ENCODE measurements around the gene CYP4F12. TPM values are rescaled to one million over a fixed set of nuclear protein-coding genes. Genes with fewer than 3 reads are reported as not detected.

Gene CYP4F12
- total RNA-seq, 4 donors from 2014 or later, result 0.71 to 2.8 (median 1.3) TPM

DNA sequence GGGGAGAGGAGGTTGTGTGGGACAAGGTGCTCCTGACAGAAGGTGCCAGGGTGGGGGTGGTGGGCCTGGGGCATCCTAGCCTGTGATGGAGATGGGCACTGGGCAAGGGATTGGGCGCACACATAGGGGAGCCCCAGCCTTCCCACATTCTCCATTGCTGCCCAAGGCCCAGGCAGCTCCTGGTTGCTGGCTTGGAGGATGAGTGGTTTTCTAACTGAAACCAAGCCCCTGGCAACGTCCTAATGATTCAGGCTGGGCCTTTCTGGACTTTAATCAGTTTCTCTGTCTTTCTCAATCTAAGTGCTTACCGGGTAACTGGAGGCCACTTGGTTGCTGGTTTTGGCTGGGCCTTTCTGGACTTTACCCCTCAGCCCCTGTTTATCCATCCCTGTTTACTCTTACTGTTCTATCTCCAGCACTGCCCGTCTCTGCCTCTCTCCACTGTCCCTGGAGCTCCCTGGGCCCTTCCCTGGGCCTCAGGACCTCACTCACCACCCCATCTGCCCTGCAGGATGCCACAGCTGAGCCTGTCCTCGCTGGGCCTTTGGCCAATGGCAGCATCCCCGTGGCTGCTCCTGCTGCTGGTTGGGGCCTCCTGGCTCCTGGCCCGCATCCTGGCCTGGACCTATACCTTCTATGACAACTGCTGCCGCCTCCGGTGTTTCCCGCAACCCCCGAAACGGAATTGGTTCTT, 31.8 kb upstream of the CYP4F12 start:
- Histone ChIP-seq H3K9me3 (no peaks in the 10 kb centered on the region), H3K36me3 (no peaks in the 10 kb centered on the region), H3K4me3 (no peak overlapping the region), H3K4me1 (no peaks in the 10 kb centered on the region), H3K27ac (no peak overlapping the region), H3K27me3 (no peaks in the 10 kb centered on the region)
- ATAC-seq (no peak), DNase-seq (no peak)
- in situ Hi-C loops (cut with MboI; ENCODE audit: low sequenced_read_pairs in 4 of 4) (no loop called here), intact Hi-C loops (cut with DNase I; ENCODE audit: low total_unique reads) (no loop called here)
- TF ChIP-seq, protein P1, sequence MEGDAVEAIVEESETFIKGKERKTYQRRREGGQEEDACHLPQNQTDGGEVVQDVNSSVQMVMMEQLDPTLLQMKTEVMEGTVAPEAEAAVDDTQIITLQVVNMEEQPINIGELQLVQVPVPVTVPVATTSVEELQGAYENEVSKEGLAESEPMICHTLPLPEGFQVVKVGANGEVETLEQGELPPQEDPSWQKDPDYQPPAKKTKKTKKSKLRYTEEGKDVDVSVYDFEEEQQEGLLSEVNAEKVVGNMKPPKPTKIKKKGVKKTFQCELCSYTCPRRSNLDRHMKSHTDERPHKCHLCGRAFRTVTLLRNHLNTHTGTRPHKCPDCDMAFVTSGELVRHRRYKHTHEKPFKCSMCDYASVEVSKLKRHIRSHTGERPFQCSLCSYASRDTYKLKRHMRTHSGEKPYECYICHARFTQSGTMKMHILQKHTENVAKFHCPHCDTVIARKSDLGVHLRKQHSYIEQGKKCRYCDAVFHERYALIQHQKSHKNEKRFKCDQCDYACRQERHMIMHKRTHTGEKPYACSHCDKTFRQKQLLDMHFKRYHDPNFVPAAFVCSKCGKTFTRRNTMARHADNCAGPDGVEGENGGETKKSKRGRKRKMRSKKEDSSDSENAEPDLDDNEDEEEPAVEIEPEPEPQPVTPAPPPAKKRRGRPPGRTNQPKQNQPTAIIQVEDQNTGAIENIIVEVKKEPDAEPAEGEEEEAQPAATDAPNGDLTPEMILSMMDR (IDR thresholded peaks at IDR 0.05 in 4 of 5, conservative IDR thresholded peaks at IDR 0.05 in 1 of 5), result no peak
- TF ChIP-seq POLR2A (IDR thresholded peaks at IDR 0.05), result no peak

DNA sequence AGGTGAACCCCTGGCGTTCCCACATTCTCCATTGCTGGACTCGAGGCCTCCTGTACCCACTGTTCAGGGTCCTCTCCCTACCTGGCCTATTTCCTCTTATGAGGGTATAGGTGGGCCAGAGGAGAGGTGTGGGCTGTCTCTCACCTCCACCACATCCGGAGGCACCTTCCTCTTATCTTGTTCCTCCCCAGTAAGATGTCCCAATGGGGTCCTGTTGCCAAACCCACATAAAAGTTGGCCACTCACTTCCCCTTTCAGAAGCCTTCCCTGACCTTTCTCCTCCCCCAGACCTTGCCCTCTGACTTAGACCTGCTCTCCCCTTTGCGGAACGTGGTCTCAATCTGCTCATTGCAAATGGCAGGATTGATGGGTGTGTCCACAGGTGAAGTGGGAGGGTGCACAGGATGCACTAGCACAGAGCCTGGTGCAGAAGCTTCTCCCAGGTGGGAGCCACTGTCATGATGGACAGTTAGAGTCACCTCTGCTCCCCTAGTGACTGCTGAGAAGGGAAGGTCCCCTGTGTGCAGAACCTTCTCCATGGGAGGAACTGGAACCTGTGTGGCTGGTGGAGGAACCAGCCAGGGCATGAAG, 30.9 kb upstream of the CYP4F12 start:
- intact Hi-C loops (cut with DNase I; ENCODE audit: low total_unique reads), result no loop called here
- Histone ChIP-seq H3K4me1 (no peaks in the 10 kb centered on the region), H3K9me3 (no peaks in the 10 kb centered on the region), H3K27me3 (no peaks in the 10 kb centered on the region), H3K36me3 (no peaks in the 10 kb centered on the region), H3K27ac (no peak overlapping the region), H3K4me3 (no peak overlapping the region)
- TF ChIP-seq POLR2A (IDR thresholded peaks at IDR 0.05), result no peak
- TF ChIP-seq, protein P1 (IDR thresholded peaks at IDR 0.05 in 4 of 5, conservative IDR thresholded peaks at IDR 0.05 in 1 of 5), result no peak
- in situ Hi-C loops (cut with MboI; ENCODE audit: low sequenced_read_pairs in 4 of 4), result no loop called here
- DNase-seq (no peak), ATAC-seq (no peak)

DNA sequence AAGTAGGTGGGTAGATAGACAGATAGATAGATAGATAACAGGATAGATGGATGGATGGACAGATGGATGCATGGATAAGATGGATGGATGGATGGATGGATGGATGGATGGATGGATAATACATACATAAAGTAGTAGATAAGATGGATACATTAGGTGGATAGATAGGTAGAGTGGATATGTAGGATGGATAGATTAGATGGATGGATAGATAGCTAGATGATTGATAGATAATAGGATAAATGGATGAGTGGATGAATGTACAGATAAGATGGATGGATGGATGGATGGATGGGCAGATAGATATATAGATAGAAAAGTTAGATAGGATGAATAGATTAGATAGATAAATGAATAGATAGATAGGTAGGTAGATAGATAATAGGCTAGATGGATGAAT, 30.1 kb upstream of the CYP4F12 start:
- in situ Hi-C loops (cut with MboI; ENCODE audit: low sequenced_read_pairs in 4 of 4) (no loop called here), intact Hi-C loops (cut with DNase I; ENCODE audit: low total_unique reads) (no loop called here)
- Histone ChIP-seq H3K27ac (no peak overlapping the region), H3K36me3 (no peaks in the 10 kb centered on the region), H3K4me3 (no peak overlapping the region), H3K27me3 (no peaks in the 10 kb centered on the region), H3K9me3 (no peaks in the 10 kb centered on the region), H3K4me1 (no peaks in the 10 kb centered on the region)
- ATAC-seq (no peak), DNase-seq (no peak)
- TF ChIP-seq POLR2A (IDR thresholded peaks at IDR 0.05), result no peak
- TF ChIP-seq, protein P1 (IDR thresholded peaks at IDR 0.05 in 4 of 5, conservative IDR thresholded peaks at IDR 0.05 in 1 of 5), result no peak

DNA sequence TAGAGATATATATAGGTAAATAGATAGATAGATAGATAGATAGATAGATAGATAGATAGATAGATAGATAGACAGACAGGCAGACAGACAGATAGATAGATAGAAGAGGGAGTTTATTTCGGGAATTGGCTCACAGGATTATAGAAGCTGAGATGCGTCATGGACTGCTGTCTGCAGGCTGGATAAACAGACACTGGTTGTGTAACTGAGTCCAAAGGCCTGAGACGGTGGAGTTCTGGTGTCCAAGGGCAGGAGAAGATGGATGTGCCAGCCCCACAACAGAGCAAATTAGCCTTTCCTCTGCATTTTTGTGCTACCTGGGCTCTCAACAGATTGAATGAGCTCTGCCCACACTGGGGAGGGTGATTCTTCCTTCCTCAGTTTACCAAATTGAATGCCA, 29.5 kb upstream of the CYP4F12 start:
- intact Hi-C loops (cut with DNase I; ENCODE audit: low total_unique reads), result no loop called here
- no peaks in the 10 kb centered on the region for H3K4me1 ChIP-seq
- no peaks in the 10 kb centered on the region for H3K27me3 ChIP-seq
- DNase-seq (no peak), ATAC-seq (no peak)
- H3K27ac ChIP-seq, result no peak overlapping the region
- no peak overlapping the region for H3K4me3 ChIP-seq
- TF ChIP-seq, protein P1 (IDR thresholded peaks at IDR 0.05 in 4 of 5, conservative IDR thresholded peaks at IDR 0.05 in 1 of 5), result no peak
- no peak for TF ChIP-seq POLR2A (IDR thresholded peaks at IDR 0.05)
- no peaks in the 10 kb centered on the region for H3K36me3 ChIP-seq
- no peaks in the 10 kb centered on the region for H3K9me3 ChIP-seq
- in situ Hi-C loops (cut with MboI; ENCODE audit: low sequenced_read_pairs in 4 of 4), result no loop called here

Measured in gastrocnemius medialis (tissue), 4 donors.